Measurements from ENCODE around the gene VANGL1. TPM values are rescaled to one million over a fixed set of nuclear protein-coding genes. Genes with fewer than 3 reads are reported as not detected.

Gene VANGL1
- total and polyA plus RNA-seq, 2 of the 13 experiments (the other 11 are each of a cell fraction or from before 2014, with no cell fraction given), result 5.3 to 9.4 TPM

- TF ChIP-seq E2F5 (CRISPR knock-in tag; conservative IDR thresholded peaks at IDR 0.05), result no peak
- no peak for TF ChIP-seq SRF (IDR thresholded peaks at IDR 0.05; ENCODE audit: low read depth, low read length)
- TF ChIP-seq ATF2 (CRISPR knock-in tag; IDR thresholded peaks at IDR 0.05), result no peak
- TF ChIP-seq ZNF326 (CRISPR knock-in tag; IDR thresholded peaks at IDR 0.05; ENCODE audit: borderline replicate concordance), result no peak
- TF ChIP-seq ZBTB7B (CRISPR knock-in tag; IDR thresholded peaks at IDR 0.05), result no peak
- TF ChIP-seq FOXP4 (CRISPR knock-in tag; IDR thresholded peaks at IDR 0.05), result no peak
- no peak for TF ChIP-seq MAFK (conservative IDR thresholded peaks at IDR 0.05 in 1 of 2, IDR thresholded peaks at IDR 0.05 in 1 of 2; ENCODE audit: low read length in 2 of 2)
- TF ChIP-seq XRCC5 (optimal IDR thresholded peaks at IDR 0.05; ENCODE audit: low read length), result peak; percentile 1
- no peak for TF ChIP-seq CEBPB (IDR thresholded peaks at IDR 0.05; ENCODE audit: borderline replicate concordance, low read depth, low read length)
- peak; percentile 82; the same call in 1 of the 2 replicates for TF ChIP-seq YEATS4 (CRISPR knock-in tag; IDR thresholded peaks at IDR 0.05; ENCODE audit: borderline replicate concordance)
- TF ChIP-seq ZBTB7A (CRISPR knock-in tag; IDR thresholded peaks at IDR 0.05), result no peak
- no peak for TF ChIP-seq HMGA1 (CRISPR knock-in tag; conservative IDR thresholded peaks at IDR 0.05)
- no peak for TF ChIP-seq ZNF646 (CRISPR knock-in tag; IDR thresholded peaks at IDR 0.05)
- TF ChIP-seq ZNF615 (CRISPR knock-in tag; IDR thresholded peaks at IDR 0.05; ENCODE audit: borderline replicate concordance), result no peak
- peak; percentile 48 for TF ChIP-seq ZNF883 (CRISPR knock-in tag; IDR thresholded peaks at IDR 0.05; ENCODE audit: not compliant biosample characterization)
- no peak for TF ChIP-seq ZNF816 (CRISPR knock-in tag; IDR thresholded peaks at IDR 0.05; ENCODE audit: borderline replicate concordance)
- peak; percentile 28; the same call in 1 of the 2 replicates for TF ChIP-seq SPEN (CRISPR knock-in tag; IDR thresholded peaks at IDR 0.05; ENCODE audit: low read depth)
- no peak for TF ChIP-seq ZNF251 (CRISPR knock-in tag; IDR thresholded peaks at IDR 0.05)
These were observed 650 bp downstream of the VANGL1 start (continued) for GRCh38 chr1:115642168-115643072.
